ENCODE measurements around the gene RRAS.

Gene RRAS

GRCh38 chr19:49676136-49676783, 36.3 kb upstream of the RRAS start:
- H3K4me3 ChIP-seq (ENCODE audit: low read depth, low read length), result peak overlapping the region; percentile 71
- no peak for TF ChIP-seq CTCF (IDR thresholded peaks at IDR 0.05; ENCODE audit: borderline replicate concordance, insufficient read depth, low read depth, low read length)

GRCh38 chr19:49672131-49672919, 32.4 kb upstream of the RRAS start:
- peak; percentile 99 for TF ChIP-seq CTCF (IDR thresholded peaks at IDR 0.05; ENCODE audit: borderline replicate concordance, insufficient read depth, low read depth, low read length)
- H3K4me3 ChIP-seq (ENCODE audit: low read depth, low read length), result no peak overlapping the region

DNA sequence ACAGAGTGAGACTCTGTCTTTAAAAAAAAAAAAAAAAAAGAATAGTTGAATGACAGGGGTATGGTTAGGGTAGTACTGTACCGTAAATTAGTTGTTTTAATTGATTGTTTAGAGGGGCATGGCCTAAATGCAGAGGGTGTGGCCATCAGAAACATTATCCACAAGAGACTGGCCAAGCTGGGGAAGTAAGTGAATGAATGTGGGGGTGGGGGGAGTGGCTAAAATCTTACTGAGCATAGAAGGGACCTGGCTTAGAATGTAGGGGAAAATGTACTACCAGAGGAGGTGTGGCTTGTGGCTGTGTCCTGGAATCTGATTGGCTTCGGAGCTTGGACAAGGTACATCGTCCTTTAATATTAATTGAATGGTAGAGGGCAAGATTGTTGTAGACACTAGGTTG, 29.6 kb upstream of the RRAS start:
- no peak for TF ChIP-seq CTCF (IDR thresholded peaks at IDR 0.05; ENCODE audit: borderline replicate concordance, insufficient read depth, low read depth, low read length)
- no peak overlapping the region for H3K4me3 ChIP-seq (ENCODE audit: low read depth, low read length)

DNA sequence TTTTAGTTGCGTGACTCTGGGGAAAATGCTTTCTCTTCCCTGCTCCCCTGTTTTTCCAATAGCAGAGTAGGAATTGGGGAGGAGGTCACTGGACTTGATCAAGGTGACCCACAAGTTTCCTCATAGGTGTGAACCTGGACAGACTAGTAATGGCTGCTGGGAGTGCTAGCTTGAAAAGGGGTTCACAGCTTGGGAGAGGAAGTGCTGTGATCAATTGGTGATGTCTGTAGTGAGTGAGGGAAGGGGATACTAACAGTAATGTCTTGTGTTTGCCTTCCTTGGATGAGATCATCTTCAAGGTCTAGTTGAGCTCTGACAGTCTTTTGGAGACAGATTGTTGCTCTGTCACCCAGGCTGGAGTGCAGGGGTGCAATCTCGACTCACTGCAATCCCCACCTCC, 27.5 kb upstream of the RRAS start:
- H3K4me3 ChIP-seq (ENCODE audit: low read depth, low read length), result no peak overlapping the region
- no peak for TF ChIP-seq CTCF (IDR thresholded peaks at IDR 0.05; ENCODE audit: borderline replicate concordance, insufficient read depth, low read depth, low read length)

GRCh38 chr19:49666120-49666444, 26.1 kb upstream of the RRAS start:
- H3K4me3 ChIP-seq (ENCODE audit: low read depth, low read length), result peak overlapping the region; percentile 75
- TF ChIP-seq CTCF (IDR thresholded peaks at IDR 0.05; ENCODE audit: borderline replicate concordance, insufficient read depth, low read depth, low read length), result no peak

DNA sequence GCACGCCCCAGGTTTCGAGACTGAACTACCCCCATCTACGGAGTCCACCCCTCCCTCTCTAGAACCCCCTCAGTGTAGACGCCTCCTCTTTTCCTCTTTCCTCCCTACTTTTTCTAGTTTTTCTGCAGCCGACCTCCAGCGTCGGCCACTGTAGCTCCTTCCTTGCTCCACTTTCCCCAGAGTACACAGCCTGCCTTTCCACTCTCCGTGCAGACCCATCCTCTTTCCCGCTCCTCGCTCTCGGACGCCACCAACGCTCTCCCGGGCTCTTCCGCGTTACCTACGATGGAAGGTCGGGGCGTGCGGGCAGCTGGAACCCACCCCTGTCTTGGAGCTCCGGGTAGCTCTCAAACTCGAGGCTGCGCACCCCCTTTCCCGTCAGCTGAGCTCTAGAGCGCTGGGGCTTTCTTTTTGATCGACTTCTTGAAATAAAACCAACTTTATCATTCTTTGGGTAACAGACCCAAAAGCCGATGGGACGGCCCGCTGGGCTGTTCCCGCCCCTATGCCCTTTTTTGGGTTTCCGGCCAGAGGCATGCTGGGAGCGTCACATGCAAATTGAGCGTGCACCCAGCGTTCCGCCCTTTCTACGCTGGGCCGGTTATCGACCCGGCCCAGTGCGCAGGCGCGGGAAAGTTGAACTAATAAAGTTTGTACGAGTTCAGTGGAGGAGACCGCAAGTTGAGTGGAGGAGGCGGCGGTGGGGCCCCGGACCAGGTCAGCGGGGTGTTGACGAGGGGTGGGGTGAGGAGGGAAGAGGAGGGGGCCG, 25.6 kb upstream of the RRAS start, which contains the start of the genes BCL2L12 and IRF3:
Gene BCL2L12, plus strand, starts transcription at position 583 of the 769 bp plus-strand sequence. CDS start 760 bp downstream, outside the sequence.
Gene IRF3, minus strand, starts transcription at position 507 of the 769 bp plus-strand sequence. CDS start 1,019 bp downstream, outside the sequence.
- no peak for TF ChIP-seq CTCF (IDR thresholded peaks at IDR 0.05; ENCODE audit: borderline replicate concordance, insufficient read depth, low read depth, low read length)
- H3K4me3 ChIP-seq (ENCODE audit: low read depth, low read length), result peak within 1 kb of the TSS; percentile 75
